Activated gamma-delta T cell treated with Interleukin-2 at 50 U/mL for 16 hours (primary cell): ENCODE data around the gene SPEM2.
A peak's percentile ranks its signal among the peaks of the same experiment; 100 is the strongest.

Source experiments
- DNase-seq: peaks from one replicate; pipeline ENCODE4 v3.0.0-alpha.2; 2020

The SPEM2 gene

GRCh38 chr17:7425316-7425715 is at the start of gene SPEM2:
Gene SPEM2, plus strand, starts transcription at chr17:7425616. Its CDS starts 73 bp downstream, at chr17:7425689.
- DNase-seq: no peak

- no peak for DNase-seq
These were observed 46.3 kb upstream of the SPEM2 start for GRCh38 chr17:7379134-7379533.

GRCh38 chr17:7380321-7380720 is 45.1 kb upstream of the SPEM2 start:
- DNase-seq: no peak

GRCh38 chr17:7380855-7381683 is 44.3 kb upstream of the SPEM2 start, which contains the start of gene TNK1:
Gene TNK1, plus strand, starts transcription at chr17:7381089. Its CDS starts 1,838 bp downstream, at chr17:7382927.
- DNase-seq: no peak

GRCh38 chr17:7382901-7383300 is 42.5 kb upstream of the SPEM2 start:
- no peak for DNase-seq

- no peak for DNase-seq
These were observed 42.1 kb upstream of the SPEM2 start for GRCh38 chr17:7383371-7383741.

- peak; percentile 70 for DNase-seq
These were observed 41.5 kb upstream of the SPEM2 start for GRCh38 chr17:7383742-7384488.

- DNase-seq: no peak
These were observed 40.8 kb upstream of the SPEM2 start for GRCh38 chr17:7384489-7385081.

GRCh38 chr17:7388856-7389255 is 36.6 kb upstream of the SPEM2 start:
- no peak for DNase-seq

- DNase-seq: no peak
These were observed 35.2 kb upstream of the SPEM2 start for GRCh38 chr17:7389924-7390910.

- DNase-seq: no peak
These were observed 34.1 kb upstream of the SPEM2 start for GRCh38 chr17:7391307-7391706.

- no peak for DNase-seq
These were observed 32.5 kb upstream of the SPEM2 start for GRCh38 chr17:7392696-7393612.

- DNase-seq: peak; percentile 58
These were observed 31.6 kb upstream of the SPEM2 start for GRCh38 chr17:7393613-7394451.

GRCh38 chr17:7394452-7395191 is 30.8 kb upstream of the SPEM2 start, which contains the start of gene PLSCR3:
Gene PLSCR3, minus strand, starts transcription at chr17:7394525. Its CDS starts 415 bp downstream, at chr17:7394110.
- DNase-seq: peak; percentile 76

- DNase-seq: no peak
These were observed 29.3 kb upstream of the SPEM2 start for GRCh38 chr17:7396147-7396546.

GRCh38 chr17:7398612-7399011 is 26.8 kb upstream of the SPEM2 start:
- no peak for DNase-seq

- no peak for DNase-seq
These were observed 22.2 kb upstream of the SPEM2 start for GRCh38 chr17:7403043-7403726.

- no peak for DNase-seq
These were observed 21.8 kb upstream of the SPEM2 start for GRCh38 chr17:7403727-7403976.
